HUES48 (cell line): ENCODE results near the gene PRSS23.
"Not testable (repeated sequence)": the region's sequence is repeated elsewhere in the genome, so short reads cannot be mapped to it uniquely, and the experiment has no call there.

Source experiments
- H3K27ac ChIP-seq: one replicate; pipeline ENCODE4 v1.7.0; 2013; ENCODE audit warnings: low read depth, low read length, inconsistent platforms
- H3K27me3 ChIP-seq: 2 replicates; pipeline ENCODE4 v1.6.1; 2013; ENCODE audit warnings: mild to moderate bottlenecking, low read length; ENCODE audit not compliant: control insufficient read depth, insufficient read depth
- H3K36me3 ChIP-seq: 2 replicates; pipeline ENCODE4 v1.6.1; 2013; ENCODE audit warnings: low read length; ENCODE audit not compliant: control insufficient read depth, insufficient read depth
- H3K4me1 ChIP-seq: 2 replicates; pipeline ENCODE4 v1.6.1; 2013; ENCODE audit warnings: mild to moderate bottlenecking, low read length; ENCODE audit not compliant: control insufficient read depth, insufficient read depth
- H3K4me3 ChIP-seq: 2 replicates; pipeline ENCODE4 v1.5.1; 2013; ENCODE audit warnings: mild to moderate bottlenecking, low read depth, low read length
- H3K9ac ChIP-seq: 2 replicates; pipeline ENCODE4 v1.6.1; 2013; ENCODE audit warnings: mild to moderate bottlenecking, low read depth, low read length, moderate library complexity
- H3K9me3 ChIP-seq: 2 replicates; pipeline ENCODE4 v1.6.1; 2013; ENCODE audit warnings: low read length; ENCODE audit not compliant: control insufficient read depth, insufficient read depth

PRSS23 gene

GRCh38 chr11:86814775-86815174, 14.4 kb downstream of the PRSS23 start:
- Histone ChIP-seq H3K9me3 (no peaks in the 10 kb centered on the region), H3K4me3 (no peak overlapping the region), H3K4me1 (peaks cover 18% of the 10 kb centered on the region), H3K9ac (no peak overlapping the region), H3K36me3 (no peaks in the 10 kb centered on the region), H3K27ac (no peak overlapping the region), H3K27me3 (no peaks in the 10 kb centered on the region)

- Histone ChIP-seq H3K36me3 (no peaks in the 10 kb centered on the region), H3K4me1 (peaks cover 11% of the 10 kb centered on the region), H3K27ac (no peak overlapping the region)
These were observed 15.4 kb downstream of the PRSS23 start for GRCh38 chr11:86815726-86816125.

GRCh38 chr11:86816251-86816726, 15.9 kb downstream of the PRSS23 start:
- H3K4me1 ChIP-seq: peaks cover 7% of the 10 kb centered on the region
- no peaks in the 10 kb centered on the region for H3K36me3 ChIP-seq
- H3K4me3 ChIP-seq: no peak overlapping the region
- no peaks in the 10 kb centered on the region for H3K9me3 ChIP-seq
- H3K27ac ChIP-seq: no peak overlapping the region
- H3K9ac ChIP-seq: no peak overlapping the region
- no peaks in the 10 kb centered on the region for H3K27me3 ChIP-seq

More at GRCh38 chr11:86815726-86816125, 15.4 kb downstream of the PRSS23 start:
- Histone ChIP-seq H3K9me3 (no peaks in the 10 kb centered on the region), H3K27me3 (no peaks in the 10 kb centered on the region), H3K9ac (no peak overlapping the region), H3K4me3 (no peak overlapping the region)

- no peak overlapping the region for H3K27ac ChIP-seq
- no peak overlapping the region for H3K9ac ChIP-seq
- H3K9me3 ChIP-seq: no peaks in the 10 kb centered on the region
- H3K4me3 ChIP-seq: no peak overlapping the region
- H3K4me1 ChIP-seq: no peaks in the 10 kb centered on the region; the same call in 1 of the 2 replicates
- no peaks in the 10 kb centered on the region for H3K36me3 ChIP-seq
- no peaks in the 10 kb centered on the region for H3K27me3 ChIP-seq
These were observed 18.3 kb downstream of the PRSS23 start for GRCh38 chr11:86818462-86819192.

- H3K4me3 ChIP-seq, H3K27ac ChIP-seq, H3K9me3 ChIP-seq: not testable (repeated sequence)
These were observed 23.8 kb downstream of the PRSS23 start for GRCh38 chr11:86824139-86824538.

GRCh38 chr11:86834376-86834775, 34.0 kb downstream of the PRSS23 start:
- not testable (repeated sequence) for H3K9me3 ChIP-seq, H3K4me1 ChIP-seq, H3K27ac ChIP-seq, H3K4me3 ChIP-seq, H3K36me3 ChIP-seq, H3K27me3 ChIP-seq, H3K9ac ChIP-seq

More at GRCh38 chr11:86824139-86824538, 23.8 kb downstream of the PRSS23 start:
- H3K36me3 ChIP-seq, H3K27me3 ChIP-seq, H3K9ac ChIP-seq, H3K4me1 ChIP-seq: not testable (repeated sequence)

GRCh38 chr11:86844762-86845508, 44.6 kb downstream of the PRSS23 start:
- H3K36me3 ChIP-seq, H3K4me1 ChIP-seq, H3K27me3 ChIP-seq, H3K27ac ChIP-seq, H3K9me3 ChIP-seq, H3K4me3 ChIP-seq, H3K9ac ChIP-seq: not testable (repeated sequence)

GRCh38 chr11:86848132-86848531, 47.8 kb downstream of the PRSS23 start:
- Histone ChIP-seq H3K36me3 (no peaks in the 10 kb centered on the region), H3K4me3 (no peak overlapping the region), H3K9ac (no peak overlapping the region), H3K9me3 (no peaks in the 10 kb centered on the region), H3K27ac (no peak overlapping the region), H3K4me1 (peaks cover 8% of the 10 kb centered on the region), H3K27me3 (no peaks in the 10 kb centered on the region)

- H3K4me3 ChIP-seq: no peak overlapping the region
- no peak overlapping the region for H3K9ac ChIP-seq
- H3K36me3 ChIP-seq: no peaks in the 10 kb centered on the region
- peaks cover 8% of the 10 kb centered on the region for H3K4me1 ChIP-seq
- H3K27ac ChIP-seq: no peak overlapping the region
- no peaks in the 10 kb centered on the region for H3K27me3 ChIP-seq
- no peaks in the 10 kb centered on the region for H3K9me3 ChIP-seq
These were observed 49.3 kb downstream of the PRSS23 start for GRCh38 chr11:86849679-86850078.
